Psoas muscle (tissue), 8 donors: ENCODE results near the gene CLCN7. TPM values are rescaled to one million over a fixed set of nuclear protein-coding genes. Genes with fewer than 3 reads are reported as not detected.

Experiments
- ATAC-seq, 4 donors: fragments of 200-7000 bp; cut with Tn5 transposase; one replicate each; pipeline ENCODE4 v1.9.1; 2020; ENCODE audit warnings: moderate library complexity in 3 of 4, mild to moderate bottlenecking in 2 of 4
- DNase-seq, 2 donors: peaks; one replicate each; pipeline ENCODE4 v3.0.0-alpha.2; 2020
- H3K27ac ChIP-seq: fragments of 200-600 bp; one replicate; pipeline ENCODE4 v1.8.0; 2022
- H3K27me3 ChIP-seq, 3 donors: fragments of 200-600 bp in 1 of 3; one replicate each; pipeline versions ENCODE4 v1.6.1 to v1.8.0; 2013 to 2022; ENCODE audit warnings: low read length in 2 of 3, mild to moderate bottlenecking in 2 of 3, moderate library complexity in 1 of 3; ENCODE audit not compliant: insufficient read depth in 3 of 3
- H3K36me3 ChIP-seq, 2 donors: fragments of 200-600 bp in 1 of 2; one replicate each; pipeline versions ENCODE4 v1.6.1 to v1.8.0; 2013 to 2022; ENCODE audit warnings: low read depth in 1 of 2, mild to moderate bottlenecking in 1 of 2, moderate library complexity in 1 of 2; ENCODE audit not compliant: insufficient read depth in 1 of 2
- H3K4me1 ChIP-seq: fragments of 200-600 bp; one replicate; pipeline ENCODE4 v1.8.0; 2022
- H3K4me3 ChIP-seq: fragments of 200-600 bp; one replicate; pipeline ENCODE4 v1.8.0; 2022; ENCODE audit warnings: mild to moderate bottlenecking
- H3K9me3 ChIP-seq: fragments of 200-600 bp; one replicate; pipeline ENCODE4 v1.8.0; 2022
- WGBS, 3 donors: extraction: QIAGEN DNeasy Blood & Tissue Kit; methylation state at CpG; one replicate each; pipeline versions ENCODE4 v1.1.6 to v1.1.7; 2013; 5-methylcytosine and 5-hydroxymethylcytosine counted together
- intact Hi-C, 2 donors: fragments of 100-400 bp; cut with DNase I; formaldehyde crosslinking; loops; one replicate each; pipeline versions ENCODE4 v1.11.0 to v1.14.2; 2022
- polyA plus RNA-seq, 3 donors: library from polyadenylated mRNA; stranded (reverse); fragments of 200-250 nt; gene quantifications; one replicate each; pipeline ENCODE4 v1.2.3, GENCODE V29; 2013
- total RNA-seq, 4 donors: library from RNA; stranded (reverse); fragmentation: NEBNext Ultra II Directional in 2 of 4; extraction: Animal tissue kit (Norgen Biotek cat#: 25700) in 2 of 4; gene quantifications; one replicate each; pipeline versions ENCODE4 v1.2.1 to v1.2.4, GENCODE V29; 2021 to 2023
- TF ChIP-seq, protein P1 (sequence below): fragments of 200-600 bp; IDR thresholded peaks from one replicate; pipeline ENCODE4 v1.8.0; 2022; ENCODE audit warnings: antibody characterized with exemption
- donor health status: healthy with polysubstance abuse.
- donor health status: DM: no; HTN: no; CAD: no; lungs with moderate emphysema.
- donor health status: Bipolar disorder and iron deficiency.
- donor health status: healthy.
- donor health status: DM: yes; HTN: yes; CAD: no.
- donor health status: DM: no; HTN: no; CAD: no.
- donor health status: DM: no; HTN: no; CAD: no.
- donor health status: DM: yes; HTN: yes; CAD: no.

The CLCN7 gene
- total and polyA plus RNA-seq, 7 donors: 27.0 to 65.4 (median 41.2) TPM

DNA sequence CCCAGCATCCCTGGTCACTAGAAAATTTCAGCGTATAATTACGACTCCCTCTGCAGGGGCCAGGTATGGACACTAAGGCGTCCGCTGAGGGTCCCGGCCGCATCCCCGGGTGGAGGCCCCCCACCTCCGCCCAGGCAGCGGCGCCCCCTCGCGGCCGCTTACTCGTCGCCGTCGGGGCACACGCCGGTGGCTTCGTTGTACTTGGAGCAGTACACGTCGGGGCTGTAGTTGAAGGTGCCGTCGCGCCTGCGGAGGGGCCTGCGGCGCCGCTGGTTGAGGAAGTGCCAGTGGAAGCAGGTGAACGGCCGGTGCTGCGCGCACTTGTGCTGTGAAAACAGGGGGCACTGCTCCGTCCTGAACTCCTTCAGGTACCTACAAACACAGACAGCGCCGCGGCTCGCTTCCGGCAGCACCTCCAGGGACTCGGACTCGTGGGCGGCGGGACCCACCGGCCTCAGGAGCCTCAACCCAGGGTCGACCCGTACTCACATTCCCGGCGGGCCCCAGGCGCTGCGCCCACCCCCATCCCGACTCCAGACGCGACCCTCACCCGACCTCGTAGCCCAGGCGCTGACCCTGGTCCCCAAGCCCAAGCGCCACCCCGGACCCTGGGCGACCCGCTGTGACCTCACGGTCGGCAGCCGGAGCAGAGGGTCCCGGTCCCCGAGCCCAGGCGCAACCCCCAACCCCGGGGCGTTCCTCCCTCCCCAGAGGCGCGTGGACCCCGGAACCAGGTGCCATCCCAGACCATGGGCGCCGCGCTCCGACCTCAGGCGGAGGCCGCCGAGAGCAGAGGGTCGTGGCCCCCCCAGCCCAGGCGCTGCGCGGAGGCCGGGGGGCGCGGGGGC lies 60.9 kb downstream of the CLCN7 start:
- 3 to 4% (median 3%) methylated on average over 73 to 85 of the region's 85 CpGs for WGBS, 3 donors
- intact Hi-C loops: loop anchor here in 1 of 2 donors (5.0 kb wide), 1 partner anchor 37 kb away; no protein-coding TSS in a partner anchor
- H3K27ac ChIP-seq: peak overlapping the region; percentile 80

DNA sequence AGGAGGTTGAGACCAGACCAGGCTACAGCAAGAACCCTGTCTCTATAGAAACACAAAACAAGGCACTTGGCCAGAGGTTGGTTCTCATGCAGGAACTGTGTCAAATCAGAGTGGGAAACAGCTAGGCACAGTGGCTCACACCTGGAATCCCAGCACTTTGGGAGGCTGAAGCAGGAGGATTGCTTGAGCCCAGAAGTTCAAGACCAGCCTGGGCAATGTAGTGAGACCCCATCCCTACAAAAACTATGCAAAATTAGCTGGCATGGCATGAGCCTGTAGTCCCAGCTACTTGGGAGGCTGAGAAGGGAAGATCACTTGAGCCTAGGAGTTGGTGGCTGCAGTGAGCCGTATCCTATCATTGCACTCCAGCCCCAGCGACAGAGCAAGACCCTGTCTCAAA lies 62.0 kb downstream of the CLCN7 start:
- intact Hi-C loops: loop anchor here in 1 of 2 donors (5.0 kb wide), 1 partner anchor 36 kb away; no protein-coding TSS in a partner anchor
- Histone ChIP-seq H3K4me3 (no peak overlapping the region), H3K9me3 (no peaks in the 10 kb centered on the region), H3K27ac (no peak overlapping the region), H3K36me3 (peaks cover 0 to 12% of the 10 kb centered on the region in 2 donors), H3K27me3 (no peaks in the 10 kb centered on the region), H3K4me1 (peaks cover 6% of the 10 kb centered on the region)
- TF ChIP-seq, protein P1, sequence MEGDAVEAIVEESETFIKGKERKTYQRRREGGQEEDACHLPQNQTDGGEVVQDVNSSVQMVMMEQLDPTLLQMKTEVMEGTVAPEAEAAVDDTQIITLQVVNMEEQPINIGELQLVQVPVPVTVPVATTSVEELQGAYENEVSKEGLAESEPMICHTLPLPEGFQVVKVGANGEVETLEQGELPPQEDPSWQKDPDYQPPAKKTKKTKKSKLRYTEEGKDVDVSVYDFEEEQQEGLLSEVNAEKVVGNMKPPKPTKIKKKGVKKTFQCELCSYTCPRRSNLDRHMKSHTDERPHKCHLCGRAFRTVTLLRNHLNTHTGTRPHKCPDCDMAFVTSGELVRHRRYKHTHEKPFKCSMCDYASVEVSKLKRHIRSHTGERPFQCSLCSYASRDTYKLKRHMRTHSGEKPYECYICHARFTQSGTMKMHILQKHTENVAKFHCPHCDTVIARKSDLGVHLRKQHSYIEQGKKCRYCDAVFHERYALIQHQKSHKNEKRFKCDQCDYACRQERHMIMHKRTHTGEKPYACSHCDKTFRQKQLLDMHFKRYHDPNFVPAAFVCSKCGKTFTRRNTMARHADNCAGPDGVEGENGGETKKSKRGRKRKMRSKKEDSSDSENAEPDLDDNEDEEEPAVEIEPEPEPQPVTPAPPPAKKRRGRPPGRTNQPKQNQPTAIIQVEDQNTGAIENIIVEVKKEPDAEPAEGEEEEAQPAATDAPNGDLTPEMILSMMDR: no peak
- 71 to 85% (median 81%) methylated on average over 2 of the region's 2 CpGs for WGBS, 3 donors
- ATAC-seq: no peak
- DNase-seq: no peak

More for the DNA sequence above, 60.9 kb downstream of the CLCN7 start:
- Histone ChIP-seq H3K4me1 (peaks cover 12% of the 10 kb centered on the region), H3K36me3 (peaks cover 0 to 12% of the 10 kb centered on the region in 2 donors), H3K9me3 (no peaks in the 10 kb centered on the region), H3K4me3 (peak overlapping the region; percentile 92), H3K27me3 (no peaks in the 10 kb centered on the region)
- TF ChIP-seq, protein P1: peak; percentile 58
- ATAC-seq (peak; percentile 55 to 71 (median 66)), DNase-seq (peak; percentile 60 to 77)

DNA sequence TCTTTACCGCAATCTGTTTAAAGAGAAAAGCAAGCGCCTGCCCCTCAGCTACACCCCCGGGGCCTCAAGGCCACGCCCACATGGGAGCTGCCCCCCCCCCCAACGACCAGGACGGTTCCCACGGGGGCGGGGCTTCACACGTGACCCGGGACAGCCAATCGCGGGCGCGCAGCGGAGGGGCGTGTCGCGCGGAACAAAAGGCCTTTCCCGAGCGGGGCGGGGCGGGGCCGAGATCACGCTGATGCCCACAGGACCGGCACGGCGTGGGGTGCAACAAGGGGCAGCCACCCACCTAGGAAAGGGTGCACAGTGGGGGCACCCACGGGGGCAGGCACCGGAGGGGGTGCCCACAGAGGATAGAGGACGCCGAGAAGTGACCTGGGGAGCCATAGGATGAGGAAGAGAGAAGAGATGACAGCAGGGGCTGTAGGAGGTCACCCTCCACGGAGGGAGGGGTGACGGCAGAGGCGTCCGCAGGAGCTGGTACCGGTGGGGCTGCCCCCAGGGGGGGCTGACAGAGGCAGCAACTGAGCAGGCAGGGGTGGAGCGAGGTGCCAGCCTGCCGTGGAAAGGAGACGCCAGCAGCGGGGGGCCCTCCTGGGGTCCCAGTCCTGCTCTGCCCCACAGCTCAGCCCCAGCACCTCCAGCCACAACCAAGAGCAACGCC lies 66.5 kb downstream of the CLCN7 start:
- ATAC-seq: peak; percentile 96 to 99 (median 98)

DNA sequence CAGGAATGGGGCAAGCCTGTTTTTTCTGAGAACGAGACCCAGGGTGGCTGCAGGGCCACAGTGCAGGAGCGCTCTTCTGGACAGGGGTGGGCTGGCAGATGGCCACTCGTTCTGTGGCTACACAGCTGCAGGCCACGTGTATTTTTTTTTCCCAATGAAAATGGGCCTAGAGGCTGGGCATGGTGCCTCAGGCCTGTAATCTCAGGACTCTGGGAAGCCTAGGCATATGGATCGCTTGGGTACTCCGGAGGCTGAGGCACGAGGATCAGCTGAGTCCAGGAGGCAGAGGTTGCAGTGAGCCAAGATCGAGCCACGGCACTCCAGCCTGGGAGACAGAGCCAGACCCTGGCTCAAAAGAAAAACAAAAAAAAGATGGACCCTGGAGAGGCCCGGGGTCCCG lies 67.1 kb downstream of the CLCN7 start:
- peak in 1 of 2 donors; percentile 70 for DNase-seq
- peaks cover 0 to 30% of the 10 kb centered on the region in 2 donors for H3K36me3 ChIP-seq
- WGBS, 3 donors: 9 to 20% (median 13%) methylated on average over 11 of the region's 11 CpGs

More for the DNA sequence above, 66.5 kb downstream of the CLCN7 start:
- H3K27me3 ChIP-seq: no peaks in the 10 kb centered on the region
- peak overlapping the region; percentile 66 for H3K27ac ChIP-seq
- peaks cover 0 to 27% of the 10 kb centered on the region in 2 donors for H3K36me3 ChIP-seq
- WGBS, 3 donors: 1 to 3% (median 3%) methylated on average over 36 to 42 of the region's 42 CpGs
- H3K4me3 ChIP-seq: peak overlapping the region; percentile 71
- TF ChIP-seq, protein P1: no peak
- intact Hi-C loops: no loop called here
- no peaks in the 10 kb centered on the region for H3K9me3 ChIP-seq
- peak; percentile 97 for DNase-seq
- H3K4me1 ChIP-seq: peaks cover 5% of the 10 kb centered on the region

More for the DNA sequence above, 67.1 kb downstream of the CLCN7 start:
- no peaks in the 10 kb centered on the region for H3K27me3 ChIP-seq
- peak overlapping the region; percentile 66 for H3K27ac ChIP-seq
- H3K4me3 ChIP-seq: peak overlapping the region; percentile 71
- peaks cover 5% of the 10 kb centered on the region for H3K4me1 ChIP-seq
- H3K9me3 ChIP-seq: no peaks in the 10 kb centered on the region
- TF ChIP-seq, protein P1: no peak
- ATAC-seq: peak; percentile 27 to 55 (median 45)
- intact Hi-C loops: no loop called here
